A549 (cell line): Measurements from ENCODE around the gene MCTP1. TPM values are rescaled to one million over a fixed set of nuclear protein-coding genes. Genes with fewer than 3 reads are reported as not detected.

ENCODE experiments used
- ATAC-seq, 2 experiments: fragments of 200-7000 bp in 1 of 2; fragments of >200 bp in 1 of 2; cut with Nextera tagmentation in 1 of 2; cut with Tn5 transposase in 1 of 2; 3 replicates each; pipeline versions ENCODE4 v1.8.0 to v1.9.1; 2018 to 2020; ENCODE audit warnings: mild to moderate bottlenecking in 1 of 2, moderate library complexity in 1 of 2
- CTCF ChIA-PET: fragments of 300-600 bp; sonication (Branson Sonifier 250); formaldehyde crosslinking; extraction: SDS; loops from one replicate; lab custom pipeline; 2021; ENCODE audit warnings: antibody characterized with exemption, inconsistent platforms; lab: Yijun Ruan, JAX
- POLR2A ChIA-PET: fragments of 350-600 bp; formaldehyde crosslinking; extraction: SDS; loops from one replicate; lab custom pipeline; 2021; ENCODE audit warnings: antibody characterized with exemption, inconsistent platforms; lab: Yijun Ruan, JAX
- DNase-seq, 2 experiments: peaks; one replicate each; pipeline versions ENCODE4 v3.0.0 to v3.0.0-alpha.2; 2011 to 2016; ENCODE audit warnings: low read depth in 1 of 2, low spot score in 1 of 2
- FAIRE-seq: peaks from 2 replicates; lab custom pipeline; 2011; peaks lifted over from hg19 to GRCh38; lab: Jason Lieb, UNC
- H3K27ac ChIP-seq, 2 experiments: fragments of >200 bp; sonication (Bioruptor Twin); formaldehyde crosslinking; 3 replicates each; pipeline ENCODE4 v1.5.1; 2016 to 2017
- H3K4me1 ChIP-seq: fragments of >200 bp; sonication (Bioruptor Twin); formaldehyde crosslinking; 3 replicates; pipeline ENCODE4 v1.6.1; 2016
- H3K4me2 ChIP-seq: fragments of >200 bp; sonication (Bioruptor Twin); formaldehyde crosslinking; 3 replicates; pipeline ENCODE4 v1.6.1; 2016
- H3K4me3 ChIP-seq: fragments of >200 bp; sonication (Bioruptor Twin); formaldehyde crosslinking; 3 replicates; pipeline ENCODE4 v1.5.1; 2016
- H3K9me3 ChIP-seq: fragments of >200 bp; sonication (Bioruptor Twin); formaldehyde crosslinking; 3 replicates; pipeline ENCODE4 v1.6.1; 2016
- CBX2 ChIP-seq: fragments of 200-600 bp; sonication (generic); IDR thresholded peaks from 2 replicates; pipeline ENCODE4 v1.6.1; 2016; ENCODE audit warnings: low read depth, mild to moderate bottlenecking, borderline replicate concordance
- CBX8 ChIP-seq: fragments of 200-600 bp; sonication (generic); IDR thresholded peaks from 2 replicates; pipeline ENCODE4 v1.6.1; 2016
- CHD2 ChIP-seq: fragments of 150-350 bp; IDR thresholded peaks from 2 replicates; pipeline ENCODE4 v1.6.1; 2014; ENCODE audit warnings: low read length; ENCODE audit not compliant: partially characterized antibody
- CHD4 ChIP-seq: fragments of 200-600 bp; sonication (generic); IDR thresholded peaks from 2 replicates; pipeline ENCODE4 v1.6.1; 2016; ENCODE audit warnings: antibody characterized with exemption, mild to moderate bottlenecking, borderline replicate concordance
- EHF ChIP-seq: fragments of 250-450 bp; sonication (Bioruptor Pico); IDR thresholded peaks from 2 replicates; pipeline ENCODE4 v1.5.0; 2020; ENCODE audit warnings: mild to moderate bottlenecking
- EP300 ChIP-seq, 2 experiments: fragments of >200 bp; sonication (Bioruptor Twin); formaldehyde crosslinking; IDR thresholded peaks; 2 replicates in 1 of 2; 3 replicates in 1 of 2; pipeline ENCODE4 v1.6.1; 2016 to 2017
- ESRRA ChIP-seq: fragments of 150-350 bp; IDR thresholded peaks from 2 replicates; pipeline ENCODE4 v1.6.1; 2014; ENCODE audit warnings: mild to moderate bottlenecking, low read length, borderline replicate concordance
- FOSB ChIP-seq: fragments of 250-450 bp; sonication (Bioruptor Pico); IDR thresholded peaks from 2 replicates; pipeline ENCODE4 v1.5.0; 2020; ENCODE audit warnings: mild to moderate bottlenecking, moderate library complexity
- FOSL2 ChIP-seq, 2 experiments: fragments of 450-650 bp in 1 of 2; fragments of >200 bp in 1 of 2; sonication (Bioruptor Twin) in 1 of 2; formaldehyde crosslinking; IDR thresholded peaks; 2 replicates each; pipeline versions ENCODE4 v1.5.0 to v1.6.1; 2016 to 2020; ENCODE audit warnings: mild to moderate bottlenecking in 1 of 2, moderate library complexity in 1 of 2
- FOXS1 ChIP-seq: fragments of 250-450 bp; sonication (Bioruptor Pico); IDR thresholded peaks from 2 replicates; pipeline ENCODE4 v1.5.0; 2020; ENCODE audit warnings: mild to moderate bottlenecking, moderate library complexity
- HDAC2 ChIP-seq: fragments of 200-600 bp; sonication (generic); IDR thresholded peaks from 2 replicates; pipeline ENCODE4 v1.6.1; 2016
- HEYL ChIP-seq: fragments of 250-450 bp; sonication (Bioruptor Pico); IDR thresholded peaks from 2 replicates; pipeline ENCODE4 v1.8.0; 2021; ENCODE audit warnings: mild to moderate bottlenecking, moderate library complexity
- HOXB13 ChIP-seq: fragments of 250-450 bp; sonication (Bioruptor Pico); IDR thresholded peaks from 2 replicates; pipeline ENCODE4 v1.5.0; 2020; ENCODE audit warnings: low read depth, mild to moderate bottlenecking, moderate library complexity
- KDM1A ChIP-seq: fragments of 200-600 bp; sonication (generic); IDR thresholded peaks from 2 replicates; pipeline ENCODE4 v1.6.1; 2016; ENCODE audit warnings: low read depth, mild to moderate bottlenecking
- MAFK ChIP-seq: fragments of 450-650 bp; IDR thresholded peaks from 2 replicates; pipeline ENCODE4 v1.6.1; 2014; ENCODE audit not compliant: partially characterized antibody
- MAZ ChIP-seq: fragments of 150-350 bp; IDR thresholded peaks from 2 replicates; pipeline ENCODE4 v1.6.1; 2014; ENCODE audit warnings: antibody characterized with exemption, low read depth, low read length, borderline replicate concordance
- NR3C1 ChIP-seq: fragments of >200 bp; sonication (Bioruptor Twin); formaldehyde crosslinking; IDR thresholded peaks from 3 replicates; pipeline ENCODE4 v1.6.1; 2017
- POLR2A ChIP-seq: IDR thresholded peaks from 2 replicates; pipeline ENCODE4 v1.6.1; 2012; ENCODE audit warnings: mild to moderate bottlenecking, low read length
- POLR2AphosphoS2 ChIP-seq: conservative IDR thresholded peaks from 2 replicates; pipeline ENCODE4 v1.6.1; 2012; ENCODE audit warnings: low read length, improper control_type of control experiment, inconsistent platforms
- RAD21 ChIP-seq, 2 experiments: fragments of >200 bp in 1 of 2; sonication (Bioruptor Twin) in 1 of 2; formaldehyde crosslinking in 1 of 2; IDR thresholded peaks in 1 of 2; conservative IDR thresholded peaks in 1 of 2; 2 replicates in 1 of 2; 3 replicates in 1 of 2; pipeline ENCODE4 v1.6.1; 2012 to 2018; ENCODE audit warnings: inconsistent platforms in 1 of 2
- RCOR1 ChIP-seq: fragments of 150-350 bp; IDR thresholded peaks from 2 replicates; pipeline ENCODE4 v1.6.1; 2014; ENCODE audit warnings: antibody characterized with exemption, low read length, low read depth
- RNF2 ChIP-seq: fragments of 200-600 bp; sonication (generic); IDR thresholded peaks from 2 replicates; pipeline ENCODE4 v1.6.1; 2016; ENCODE audit warnings: low read depth, mild to moderate bottlenecking, antibody characterized with exemption, moderate library complexity, borderline replicate concordance
- ZSCAN20 ChIP-seq: fragments of 250-450 bp; sonication (Bioruptor Pico); IDR thresholded peaks from 2 replicates; pipeline ENCODE4 v1.8.0; 2022; ENCODE audit warnings: mild to moderate bottlenecking, moderate library complexity
- WGBS: methylation state at CpG from one replicate; pipeline ENCODE4 v1.1.6; 2017; ENCODE audit errors: missing lambda C conversion rate; 5-methylcytosine and 5-hydroxymethylcytosine counted together
- polyA plus RNA-seq, 4 experiments: library from polyadenylated mRNA; depleted of rRNA in 3 of 4; stranded (reverse); fragments of >200 nt; fragmentation: RNase III in 1 of 4; extraction: RNeasy Plus Mini Kit Qiagen cat#74134 plus additional on column Dnase treatment in 1 of 4; gene quantifications; 2 replicates in 3 of 4; 3 replicates in 1 of 4; pipeline ENCODE4 v1.2.3, GENCODE V29; 2011 to 2017
- TF ChIP-seq, protein P1 (sequence below): IDR thresholded peaks from 2 replicates; pipeline ENCODE4 v1.6.1; 2012
- TF ChIP-seq, protein P2 (sequence below): fragments of 200-600 bp; sonication (generic); IDR thresholded peaks from 2 replicates; pipeline ENCODE4 v1.6.1; 2016; ENCODE audit warnings: antibody characterized with exemption, mild to moderate bottlenecking, moderate library complexity
- TF ChIP-seq, protein P3 (sequence below): fragments of 450-650 bp; IDR thresholded peaks from 2 replicates; pipeline ENCODE4 v1.6.1; 2014; ENCODE audit warnings: antibody characterized with exemption

The MCTP1 gene
- polyA plus RNA-seq, 2 of the 4 experiments (the other 2 are of a cell fraction): 5.4 to 6.9 TPM

DNA sequence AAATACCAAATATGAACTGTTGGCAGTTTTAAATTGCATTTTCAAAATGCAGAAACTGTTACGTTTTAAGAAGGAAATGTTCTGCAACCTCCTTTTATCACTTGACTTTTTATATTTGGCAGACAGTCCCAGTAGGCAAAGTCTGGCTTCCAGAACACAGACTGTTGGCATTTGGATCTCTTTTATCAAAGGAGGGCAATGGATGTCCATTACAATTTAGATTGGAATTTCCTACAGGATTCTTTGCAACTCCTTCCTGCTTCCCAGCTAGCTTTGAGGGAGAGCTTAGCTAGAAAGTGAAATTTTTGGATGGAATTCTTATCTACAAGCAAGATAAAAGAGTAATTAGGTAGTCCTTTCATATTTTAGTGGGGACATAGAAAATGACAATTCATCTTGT, 523.8 kb downstream of the MCTP1 start:
- no peak overlapping the region for H3K27ac ChIP-seq
- DNase-seq (no peak), ATAC-seq (no peak), FAIRE-seq (no peak)
- no peak overlapping the region for H3K4me2 ChIP-seq
- no peaks in the 10 kb centered on the region for H3K9me3 ChIP-seq
- WGBS: 74% methylated on average over 1 of the region's 1 CpG
- ChIA-PET POLR2A (no interaction called here), CTCF (interaction anchor here (0.5 kb wide), 1 partner anchor 23 kb away, joined by 3 read pairs; no protein-coding TSS in a partner anchor)
- H3K4me1 ChIP-seq: no peaks in the 10 kb centered on the region
- H3K4me3 ChIP-seq: no peak overlapping the region
- TF ChIP-seq POLR2A: no peak
- TF ChIP-seq ZSCAN20 (CRISPR knock-in tag): no peak
- TF ChIP-seq, protein P1, sequence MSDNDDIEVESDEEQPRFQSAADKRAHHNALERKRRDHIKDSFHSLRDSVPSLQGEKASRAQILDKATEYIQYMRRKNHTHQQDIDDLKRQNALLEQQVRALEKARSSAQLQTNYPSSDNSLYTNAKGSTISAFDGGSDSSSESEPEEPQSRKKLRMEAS: no peak
- TF ChIP-seq FOSB (CRISPR knock-in tag): no peak
- no peak for TF ChIP-seq HOXB13 (CRISPR knock-in tag)
- TF ChIP-seq FOXS1 (CRISPR knock-in tag): no peak
- no peak for TF ChIP-seq HEYL (CRISPR knock-in tag)
- TF ChIP-seq FOSL2 (IDR thresholded peaks at IDR 0.05): no peak
- TF ChIP-seq FOSL2 (CRISPR knock-in tag; IDR thresholded peaks at IDR 0.05): no peak
- no peak for TF ChIP-seq RCOR1
- TF ChIP-seq ESRRA: no peak
- TF ChIP-seq KDM1A: no peak
- TF ChIP-seq POLR2AphosphoS2: no peak
- TF ChIP-seq, protein P2, sequence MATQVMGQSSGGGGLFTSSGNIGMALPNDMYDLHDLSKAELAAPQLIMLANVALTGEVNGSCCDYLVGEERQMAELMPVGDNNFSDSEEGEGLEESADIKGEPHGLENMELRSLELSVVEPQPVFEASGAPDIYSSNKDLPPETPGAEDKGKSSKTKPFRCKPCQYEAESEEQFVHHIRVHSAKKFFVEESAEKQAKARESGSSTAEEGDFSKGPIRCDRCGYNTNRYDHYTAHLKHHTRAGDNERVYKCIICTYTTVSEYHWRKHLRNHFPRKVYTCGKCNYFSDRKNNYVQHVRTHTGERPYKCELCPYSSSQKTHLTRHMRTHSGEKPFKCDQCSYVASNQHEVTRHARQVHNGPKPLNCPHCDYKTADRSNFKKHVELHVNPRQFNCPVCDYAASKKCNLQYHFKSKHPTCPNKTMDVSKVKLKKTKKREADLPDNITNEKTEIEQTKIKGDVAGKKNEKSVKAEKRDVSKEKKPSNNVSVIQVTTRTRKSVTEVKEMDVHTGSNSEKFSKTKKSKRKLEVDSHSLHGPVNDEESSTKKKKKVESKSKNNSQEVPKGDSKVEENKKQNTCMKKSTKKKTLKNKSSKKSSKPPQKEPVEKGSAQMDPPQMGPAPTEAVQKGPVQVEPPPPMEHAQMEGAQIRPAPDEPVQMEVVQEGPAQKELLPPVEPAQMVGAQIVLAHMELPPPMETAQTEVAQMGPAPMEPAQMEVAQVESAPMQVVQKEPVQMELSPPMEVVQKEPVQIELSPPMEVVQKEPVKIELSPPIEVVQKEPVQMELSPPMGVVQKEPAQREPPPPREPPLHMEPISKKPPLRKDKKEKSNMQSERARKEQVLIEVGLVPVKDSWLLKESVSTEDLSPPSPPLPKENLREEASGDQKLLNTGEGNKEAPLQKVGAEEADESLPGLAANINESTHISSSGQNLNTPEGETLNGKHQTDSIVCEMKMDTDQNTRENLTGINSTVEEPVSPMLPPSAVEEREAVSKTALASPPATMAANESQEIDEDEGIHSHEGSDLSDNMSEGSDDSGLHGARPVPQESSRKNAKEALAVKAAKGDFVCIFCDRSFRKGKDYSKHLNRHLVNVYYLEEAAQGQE: no peak
- TF ChIP-seq CBX2: no peak
- no peak for TF ChIP-seq EP300 (IDR thresholded peaks at IDR 0.05)
- TF ChIP-seq MAZ: no peak
- no peak for TF ChIP-seq CHD4
- no peak for TF ChIP-seq MAFK
- TF ChIP-seq RAD21 (conservative IDR thresholded peaks at IDR 0.05 in 1 of 2, IDR thresholded peaks at IDR 0.05 in 1 of 2): no peak

DNA sequence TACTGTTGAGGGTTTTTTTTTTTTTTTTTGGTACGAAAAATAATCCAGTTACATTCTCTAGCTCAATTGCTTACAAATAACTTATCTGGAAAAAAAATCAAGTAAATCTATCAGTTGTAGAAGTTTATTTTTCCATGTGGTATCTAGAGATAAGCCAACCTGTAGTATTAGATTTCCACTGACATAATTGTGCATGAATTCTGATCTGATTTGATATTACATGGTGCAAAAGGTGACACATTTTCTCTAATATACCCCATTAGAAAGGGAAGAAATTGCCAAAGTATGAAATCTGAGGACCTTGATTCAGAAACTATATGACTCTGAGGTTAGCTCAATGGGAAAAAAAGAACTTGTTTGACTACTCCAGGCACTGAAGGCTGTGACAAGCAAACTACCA, 524.9 kb downstream of the MCTP1 start:
- Histone ChIP-seq H3K27ac (no peak overlapping the region), H3K4me1 (no peaks in the 10 kb centered on the region), H3K4me3 (no peak overlapping the region), H3K4me2 (no peak overlapping the region), H3K9me3 (no peaks in the 10 kb centered on the region)
- ATAC-seq: no peak
- FAIRE-seq: no peak
- WGBS: 35% methylated on average over 1 of the region's 1 CpG
- ChIA-PET POLR2A (no interaction called here), CTCF (no interaction called here)
- TF ChIP-seq KDM1A: no peak
- TF ChIP-seq CBX8: no peak
- TF ChIP-seq NR3C1: no peak
- TF ChIP-seq POLR2A: no peak
- no peak for TF ChIP-seq HDAC2
- TF ChIP-seq, protein P3, sequence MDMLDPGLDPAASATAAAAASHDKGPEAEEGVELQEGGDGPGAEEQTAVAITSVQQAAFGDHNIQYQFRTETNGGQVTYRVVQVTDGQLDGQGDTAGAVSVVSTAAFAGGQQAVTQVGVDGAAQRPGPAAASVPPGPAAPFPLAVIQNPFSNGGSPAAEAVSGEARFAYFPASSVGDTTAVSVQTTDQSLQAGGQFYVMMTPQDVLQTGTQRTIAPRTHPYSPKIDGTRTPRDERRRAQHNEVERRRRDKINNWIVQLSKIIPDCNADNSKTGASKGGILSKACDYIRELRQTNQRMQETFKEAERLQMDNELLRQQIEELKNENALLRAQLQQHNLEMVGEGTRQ: no peak
- TF ChIP-seq RAD21 (conservative IDR thresholded peaks at IDR 0.05 in 1 of 2, IDR thresholded peaks at IDR 0.05 in 1 of 2): no peak
- TF ChIP-seq ZSCAN20 (CRISPR knock-in tag): no peak
- TF ChIP-seq RNF2: no peak
- no peak for TF ChIP-seq EHF (CRISPR knock-in tag)
- no peak for TF ChIP-seq CHD2
- no peak for TF ChIP-seq FOSB (CRISPR knock-in tag)
- DNase-seq: no peak
